ENCODE results near the gene URAD. TPM values are rescaled to one million over a fixed set of nuclear protein-coding genes. Genes with fewer than 3 reads are reported as not detected.

The URAD gene
- polyA plus RNA-seq, 2 of the 4 experiments (the other 2 are of a cell fraction) = not detected

DNA sequence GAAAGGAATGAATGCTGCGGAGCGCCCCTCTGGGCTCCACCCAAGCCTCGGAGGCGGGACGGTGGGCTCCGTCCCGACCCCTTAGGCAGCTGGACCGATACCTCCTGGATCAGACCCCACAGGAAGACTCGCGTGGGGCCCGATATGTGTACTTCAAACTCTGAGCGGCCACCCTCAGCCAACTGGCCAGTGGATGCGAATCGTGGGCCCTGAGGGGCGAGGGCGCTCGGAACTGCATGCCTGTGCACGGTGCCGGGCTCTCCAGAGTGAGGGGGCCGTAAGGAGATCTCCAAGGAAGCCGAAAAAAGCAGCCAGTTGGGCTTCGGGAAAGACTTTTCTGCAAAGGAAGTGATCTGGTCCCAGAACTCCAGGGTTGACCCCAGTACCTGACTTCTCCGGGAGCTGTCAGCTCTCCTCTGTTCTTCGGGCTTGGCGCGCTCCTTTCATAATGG, 60.1 kb downstream of the URAD start:
- H3K4me3 ChIP-seq = no peak overlapping the region
- no peak for DNase-seq (ENCODE audit: low read depth in 1 of 2, low spot score in 1 of 2)
- no peak for FAIRE-seq

More for the DNA sequence above, 60.1 kb downstream of the URAD start:
- no peak overlapping the region for H3K27ac ChIP-seq
- WGBS (ENCODE audit: missing lambda C conversion rate) = 63% methylated on average over 17 of the region's 26 CpGs
- CTCF ChIA-PET = no interaction called here
- no peak for ATAC-seq
- H3K4me1 ChIP-seq = no peaks in the 10 kb centered on the region
- no peak for TF ChIP-seq MYC (IDR thresholded peaks at IDR 0.05; ENCODE audit: borderline replicate concordance, low read length)
- no peak for TF ChIP-seq JUNB (IDR thresholded peaks at IDR 0.05)
- TF ChIP-seq, protein P1, sequence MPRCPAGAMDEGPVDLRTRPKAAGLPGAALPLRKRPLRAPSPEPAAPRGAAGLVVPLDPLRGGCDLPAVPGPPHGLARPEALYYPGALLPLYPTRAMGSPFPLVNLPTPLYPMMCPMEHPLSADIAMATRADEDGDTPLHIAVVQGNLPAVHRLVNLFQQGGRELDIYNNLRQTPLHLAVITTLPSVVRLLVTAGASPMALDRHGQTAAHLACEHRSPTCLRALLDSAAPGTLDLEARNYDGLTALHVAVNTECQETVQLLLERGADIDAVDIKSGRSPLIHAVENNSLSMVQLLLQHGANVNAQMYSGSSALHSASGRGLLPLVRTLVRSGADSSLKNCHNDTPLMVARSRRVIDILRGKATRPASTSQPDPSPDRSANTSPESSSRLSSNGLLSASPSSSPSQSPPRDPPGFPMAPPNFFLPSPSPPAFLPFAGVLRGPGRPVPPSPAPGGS (IDR thresholded peaks at IDR 0.05) = no peak
- POLR2A ChIA-PET = no interaction called here
- H3K9me3 ChIP-seq = no peaks in the 10 kb centered on the region
- H3K4me2 ChIP-seq = no peak overlapping the region

Small RNA genes lying within 50 kb of the gene (small RNA-seq; reads per million reads assigned to genes)
- gene ATP5F1EP2 (0 to 0.97 (median 0) reads per million in 6 experiments), gene RN7SL272P (0 to 0.35 (median 0) reads per million in 6 experiments)

Other genes with a start within 250 kb of the URAD start
- not detected in 2 replicates for gene GSX1, start 196.2 kb downstream of the URAD start, polyA plus RNA-seq (2011; rRNA removed)
- not detected in 3 replicates for gene GSX1, start 196.2 kb downstream of the URAD start, polyA plus RNA-seq (2017; fragmentation: RNase III; extraction: RNeasy Plus Mini Kit Qiagen cat#74134 plus additional on column Dnase treatment)
- gene PDX1, start 68.7 kb downstream of the URAD start, polyA plus RNA-seq (2011; rRNA removed) = 0.04 and 0.06 TPM in 2 replicates
- gene PDX1, start 68.7 kb downstream of the URAD start, polyA plus RNA-seq (2017; fragmentation: RNase III; extraction: RNeasy Plus Mini Kit Qiagen cat#74134 plus additional on column Dnase treatment) = 0.03 to 0.05 TPM (median 0.04 TPM) in 3 replicates
- gene CDX2, start 19.4 kb downstream of the URAD start, polyA plus RNA-seq (2011; rRNA removed) = 0.14 and 0.17 TPM in 2 replicates
- 0.19 to 0.34 TPM (median 0.20 TPM) in 3 replicates for gene CDX2, start 19.4 kb downstream of the URAD start, polyA plus RNA-seq (2017; fragmentation: RNase III; extraction: RNeasy Plus Mini Kit Qiagen cat#74134 plus additional on column Dnase treatment)
- gene FLT3, start 111.9 kb upstream of the URAD start, polyA plus RNA-seq (2011; rRNA removed) = not detected in 2 replicates
- gene FLT3, start 111.9 kb upstream of the URAD start, polyA plus RNA-seq (2017; fragmentation: RNase III; extraction: RNeasy Plus Mini Kit Qiagen cat#74134 plus additional on column Dnase treatment) = not detected in 3 replicates
- 13.9 and 14.6 TPM in 2 replicates for gene PAN3, start 149.9 kb upstream of the URAD start, polyA plus RNA-seq (2011; rRNA removed)
- gene PAN3, start 149.9 kb upstream of the URAD start, polyA plus RNA-seq (2017; fragmentation: RNase III; extraction: RNeasy Plus Mini Kit Qiagen cat#74134 plus additional on column Dnase treatment) = 5.9 to 6.6 TPM (median 6.2 TPM) in 3 replicates